Activated CD4-positive, alpha-beta T cell treated with anti-CD3 and anti-CD28 coated beads, Interleukin-2, amount 50 U/mL, for 16 hours (primary cell): ENCODE results near the gene IRX5.

ENCODE experiments used
- DNase-seq: peaks from one replicate; pipeline ENCODE4 v3.0.0-alpha.2; 2020

IRX5 gene

DNA sequence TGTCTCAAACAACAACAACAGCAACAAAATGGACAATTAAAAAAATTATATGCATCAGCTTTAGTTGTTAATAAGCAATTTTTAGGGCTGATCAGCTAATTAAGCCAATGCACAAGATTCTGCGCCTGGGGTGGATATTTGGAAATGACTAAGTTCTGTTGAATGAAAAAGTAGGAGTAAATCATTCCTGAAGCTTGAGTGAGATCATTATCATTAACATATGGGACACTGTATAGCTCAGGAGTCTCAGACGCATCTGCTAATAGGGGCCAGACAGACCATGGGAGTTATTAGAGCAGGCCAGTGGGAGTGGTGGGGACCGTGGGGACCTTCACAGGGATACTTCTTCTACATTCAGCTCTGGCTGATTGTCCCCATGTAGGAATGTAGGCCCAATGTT, 22.8 kb downstream of the IRX5 start:
- no peak for DNase-seq

DNA sequence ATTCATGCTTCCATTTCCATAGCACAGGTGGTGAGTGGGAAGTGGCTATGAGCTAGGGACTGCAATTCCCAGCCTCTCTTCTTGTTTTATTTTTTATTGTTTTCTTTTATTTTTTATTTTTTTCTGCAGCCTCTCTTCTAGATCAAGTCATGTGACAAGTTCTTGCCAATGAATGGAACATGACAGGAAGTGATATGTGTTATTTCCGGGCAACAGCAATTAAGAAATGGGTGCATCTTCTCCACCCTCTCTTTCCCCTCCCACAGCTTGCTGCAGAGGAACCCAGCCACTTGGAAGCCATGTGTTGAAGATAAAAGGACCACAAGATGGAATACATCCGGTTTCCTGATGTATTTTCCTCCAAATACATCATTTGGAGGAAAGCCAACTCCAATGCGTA, 23.6 kb downstream of the IRX5 start:
- no peak for DNase-seq

DNA sequence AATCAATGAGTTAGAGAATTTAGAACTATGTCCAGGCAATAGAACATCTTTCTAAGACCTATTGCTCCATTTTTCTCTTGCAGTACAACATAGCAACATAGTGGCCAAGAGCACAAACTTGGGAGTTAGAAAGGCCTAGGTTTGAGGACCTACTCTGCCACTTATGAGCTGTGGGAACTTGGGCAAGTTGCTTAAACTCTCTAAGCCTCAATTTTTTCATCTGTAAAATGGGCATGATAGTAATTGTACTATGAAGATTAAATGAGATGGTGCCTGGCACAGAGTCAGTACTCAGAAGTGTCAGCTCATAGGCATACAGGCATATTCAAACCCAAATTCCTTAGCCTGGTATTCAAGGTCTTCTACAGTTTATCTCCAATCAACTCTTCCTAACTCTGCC, 25.1 kb downstream of the IRX5 start:
- no peak for DNase-seq

DNA sequence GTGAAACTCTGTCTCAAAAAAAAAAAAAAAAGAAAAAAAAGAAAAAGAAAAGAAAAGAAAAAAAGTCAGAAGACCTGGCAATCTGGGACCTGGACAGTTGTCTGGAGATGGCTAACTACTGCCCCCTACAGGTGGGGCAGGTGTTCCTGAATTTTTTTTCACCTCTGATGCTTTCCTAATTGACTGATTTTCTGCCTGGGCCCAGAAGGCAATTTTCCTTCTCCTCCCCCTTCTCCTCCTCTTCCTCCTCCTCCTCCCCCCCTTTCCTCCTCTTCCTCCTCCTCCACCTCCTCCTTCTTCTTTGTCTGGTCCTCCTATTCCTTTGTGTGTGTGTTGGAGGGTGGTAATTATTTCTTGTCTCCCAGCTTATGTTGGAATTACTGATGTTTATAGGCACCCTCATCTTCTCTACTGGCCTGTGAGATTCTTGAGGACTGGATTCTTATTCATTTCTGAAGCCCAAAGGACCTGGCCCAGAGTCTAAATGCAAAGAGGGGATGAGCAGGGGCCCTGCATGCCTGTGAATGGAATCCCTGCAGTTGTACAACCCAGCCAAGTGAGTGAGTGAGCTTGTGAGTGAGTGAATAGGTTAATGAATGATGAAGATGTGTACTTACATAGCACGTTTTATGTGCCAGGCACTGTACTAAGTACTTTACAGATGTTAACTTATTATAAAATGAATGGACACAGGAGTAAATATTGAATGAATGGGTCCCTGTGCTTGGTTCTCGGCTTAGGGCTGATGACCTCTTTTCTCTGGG, 26.9 kb downstream of the IRX5 start:
- peak; percentile 48 for DNase-seq

DNA sequence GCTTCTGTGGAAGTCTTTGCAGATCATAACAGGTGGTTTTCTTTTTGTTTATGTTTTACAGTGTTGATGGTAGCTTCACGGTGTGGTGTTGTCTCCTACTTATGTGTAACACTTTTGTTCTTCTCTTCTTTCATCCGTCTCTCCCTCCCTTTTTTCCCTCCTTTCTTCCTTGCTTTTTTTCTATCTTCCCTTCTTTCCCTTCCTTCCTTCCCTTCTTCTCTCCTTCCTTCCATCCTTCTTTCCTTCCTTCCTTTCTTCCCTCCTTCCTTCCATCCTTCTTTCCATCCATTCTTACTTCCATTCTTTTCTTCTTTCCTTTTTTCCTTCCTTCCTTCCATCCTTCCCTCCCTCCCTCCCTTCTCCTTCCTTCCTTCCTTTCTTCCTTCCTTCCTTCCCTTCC, 31.4 kb downstream of the IRX5 start:
- no peak for DNase-seq

DNA sequence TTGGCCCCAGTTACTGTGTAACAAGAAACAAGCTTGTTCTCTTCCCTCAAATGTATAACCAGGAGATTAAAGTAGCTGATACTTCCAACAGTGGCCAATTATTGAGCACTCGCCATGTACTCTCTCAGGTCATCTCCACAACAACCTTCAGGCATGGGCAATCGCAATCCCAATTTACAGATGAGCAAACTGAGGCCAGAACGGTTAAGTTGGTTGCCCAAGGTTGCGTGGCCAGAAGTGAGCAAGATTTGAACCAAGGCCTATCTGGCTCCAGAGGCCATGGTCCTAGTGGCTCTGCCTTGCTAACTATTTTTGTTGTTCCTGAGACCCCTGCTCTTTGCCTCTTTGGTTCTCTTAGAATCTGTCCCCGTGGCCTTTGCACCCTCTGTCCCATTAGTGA, 33.6 kb downstream of the IRX5 start:
- DNase-seq = no peak

DNA sequence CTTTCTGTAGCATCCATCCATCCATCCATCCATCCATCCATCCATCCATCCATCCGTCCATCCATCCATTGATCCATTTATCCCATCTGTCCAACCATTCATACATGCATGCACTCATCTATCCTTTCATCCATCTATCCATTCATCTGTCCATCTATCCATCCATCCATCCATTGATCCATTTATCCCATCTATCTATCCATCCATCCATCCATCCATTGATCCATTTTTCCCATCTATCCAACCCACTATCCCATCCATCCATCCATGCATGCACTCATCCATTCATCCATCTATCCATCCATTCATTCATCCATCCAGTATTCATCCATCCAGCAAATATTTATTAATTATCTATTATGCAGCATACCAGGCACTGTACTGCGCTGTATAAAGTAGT, 34.8 kb downstream of the IRX5 start:
- no peak for DNase-seq

DNA sequence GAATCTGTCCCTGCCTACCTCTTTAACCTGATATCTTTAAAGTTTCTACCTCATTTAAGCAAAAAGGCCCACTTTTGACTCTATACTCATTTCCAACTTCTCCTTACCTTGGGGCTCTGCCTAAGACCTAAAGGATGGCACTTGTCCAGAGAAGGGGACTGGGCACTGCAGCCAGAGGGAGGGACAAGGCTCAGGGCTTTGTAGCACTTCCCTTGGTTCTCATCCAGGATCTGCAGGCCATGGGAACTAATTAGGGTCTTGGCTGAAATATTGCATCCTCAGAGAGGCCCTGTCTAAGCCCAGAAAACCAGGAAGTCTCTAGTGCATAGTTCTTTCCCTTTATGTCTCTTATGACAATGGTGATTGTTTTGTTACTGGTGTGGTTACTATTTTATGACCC, 37.3 kb downstream of the IRX5 start:
- DNase-seq = no peak

DNA sequence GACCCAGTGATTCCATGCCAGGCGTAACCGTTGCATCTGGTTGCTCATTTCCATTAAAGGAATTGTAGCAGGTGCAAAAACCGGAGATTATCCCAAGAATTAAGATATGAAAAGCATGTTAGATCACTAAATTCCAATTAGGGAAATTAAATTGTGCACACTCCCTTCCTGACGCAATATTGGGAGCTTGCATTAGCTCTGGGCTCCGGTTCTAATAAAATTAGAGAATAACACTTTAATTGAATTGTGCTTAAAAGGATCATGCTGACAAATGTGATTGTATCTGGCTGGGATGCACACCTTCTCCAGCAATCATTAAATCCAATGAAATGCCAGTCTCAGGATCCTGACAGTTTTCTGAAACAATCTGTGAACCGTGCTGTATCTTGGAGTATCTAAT, 38.1 kb downstream of the IRX5 start:
- DNase-seq = no peak

DNA sequence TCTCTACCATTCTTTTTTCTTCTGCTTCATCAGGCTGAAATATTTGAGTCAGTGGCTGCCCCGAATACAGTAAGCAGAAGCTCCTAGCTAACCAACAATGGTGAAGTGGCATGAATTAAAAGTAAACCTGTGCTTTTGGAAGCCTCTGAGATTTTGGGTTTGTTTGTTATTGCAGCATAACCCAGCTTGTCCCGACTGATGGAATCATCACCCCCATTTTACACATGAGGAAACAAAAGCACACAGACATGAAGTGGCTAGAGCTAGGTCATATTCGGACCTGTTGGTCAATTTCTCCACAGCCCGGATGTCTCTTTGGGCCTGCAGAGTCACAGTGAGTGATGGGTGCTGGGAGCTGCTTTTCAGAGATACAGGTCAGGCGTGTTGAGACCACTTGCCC, 39.4 kb downstream of the IRX5 start:
- DNase-seq = no peak

DNA sequence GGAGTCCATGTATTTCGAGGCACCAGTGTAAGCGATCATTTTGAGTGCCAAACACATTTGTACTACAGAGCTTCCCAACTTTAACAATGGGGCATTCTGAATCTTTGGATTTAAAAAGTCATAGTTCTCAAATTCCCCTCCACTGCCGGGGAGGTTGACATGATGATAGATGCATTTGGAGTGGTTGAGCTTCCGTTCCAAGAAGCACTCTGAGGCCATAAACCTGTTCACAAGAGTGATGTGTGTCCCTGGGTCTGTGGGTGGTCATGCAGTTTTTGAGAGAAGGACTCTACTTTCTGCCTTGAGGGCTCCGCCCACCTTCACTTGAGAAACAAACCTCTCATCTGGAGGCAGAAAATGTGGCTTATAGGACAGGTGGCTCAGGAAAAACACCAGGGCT, 43.7 kb downstream of the IRX5 start:
- no peak for DNase-seq

DNA sequence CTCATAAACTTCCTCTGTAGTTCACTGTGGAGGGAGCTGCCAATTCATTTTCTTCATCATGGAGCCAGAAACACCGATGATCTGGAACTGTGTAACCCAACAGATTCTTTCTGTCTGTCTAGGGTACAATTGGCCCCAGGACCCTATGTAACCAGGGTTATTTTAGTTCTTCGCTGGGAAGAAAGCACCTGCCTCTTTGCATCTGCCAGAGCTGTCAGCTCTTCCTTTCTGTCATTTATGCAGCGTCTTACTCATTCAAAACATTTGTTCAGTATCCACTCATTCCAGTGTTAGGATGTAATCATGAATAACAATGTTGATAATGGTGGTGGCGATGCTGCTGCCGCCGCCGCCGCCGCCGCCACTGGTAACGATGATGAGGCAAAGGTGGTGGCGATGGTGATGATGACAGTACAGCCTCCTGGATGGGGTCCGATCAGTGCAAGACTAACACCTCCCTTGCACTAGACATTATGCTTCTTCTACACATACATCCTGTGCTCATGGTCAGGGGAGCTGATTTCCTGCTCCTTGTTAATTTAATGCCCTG, 46.1 kb downstream of the IRX5 start:
- no peak for DNase-seq

DNA sequence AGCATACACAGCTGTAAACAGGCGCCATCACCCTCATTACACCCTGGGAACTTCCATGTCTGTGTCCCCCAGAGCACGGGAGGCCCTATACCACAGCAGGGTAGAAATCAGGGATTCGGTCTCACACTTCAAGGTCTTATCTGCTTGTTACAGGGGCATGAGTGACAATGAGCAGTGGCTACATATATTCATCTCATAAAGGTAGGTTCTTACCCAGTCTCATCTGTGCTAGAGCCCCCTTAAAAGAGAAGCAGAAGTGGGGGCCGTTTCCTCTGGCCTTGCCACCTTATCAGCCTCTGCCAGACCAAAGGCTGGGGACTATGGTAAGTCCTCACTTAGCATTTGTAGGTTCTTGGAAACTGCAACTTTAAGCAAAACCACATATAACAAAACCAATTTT, 46.5 kb downstream of the IRX5 start:
- no peak for DNase-seq

DNA sequence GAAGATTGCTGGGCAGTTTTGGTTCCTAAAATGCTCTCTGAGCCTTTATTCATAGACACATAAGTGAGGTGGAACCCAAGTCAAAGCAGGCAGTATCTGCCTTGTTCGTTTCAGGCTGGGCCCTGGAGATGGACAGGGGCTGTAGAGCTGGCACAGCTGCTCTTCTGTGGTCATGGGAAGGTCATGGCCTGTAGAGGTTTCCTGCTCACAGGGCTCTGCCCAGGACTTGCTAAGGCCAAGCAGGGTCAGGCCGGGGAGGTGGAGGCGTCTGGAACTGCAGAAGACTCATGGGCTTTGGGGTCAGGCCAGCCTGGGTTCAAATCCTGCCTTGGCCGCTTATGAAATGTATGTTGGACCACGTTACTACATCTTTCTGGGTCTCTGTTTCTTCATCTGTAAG, 50.2 kb downstream of the IRX5 start:
- DNase-seq = no peak
